GM21737 (cell line): ENCODE measurements around the gene MAP7D1.
"Not testable (repeated sequence)": the region's sequence is repeated elsewhere in the genome, so short reads cannot be mapped to it uniquely, and the experiment has no call there.

Experiments used
- ATAC-seq: cut with Tn5 transposase; IDR thresholded peaks from one replicate; pipeline ENCODE4 v1.9.1; 2021; ENCODE audit warnings: mild to moderate bottlenecking, moderate library complexity; ENCODE audit not compliant: unreplicated experiment

Gene MAP7D1

DNA sequence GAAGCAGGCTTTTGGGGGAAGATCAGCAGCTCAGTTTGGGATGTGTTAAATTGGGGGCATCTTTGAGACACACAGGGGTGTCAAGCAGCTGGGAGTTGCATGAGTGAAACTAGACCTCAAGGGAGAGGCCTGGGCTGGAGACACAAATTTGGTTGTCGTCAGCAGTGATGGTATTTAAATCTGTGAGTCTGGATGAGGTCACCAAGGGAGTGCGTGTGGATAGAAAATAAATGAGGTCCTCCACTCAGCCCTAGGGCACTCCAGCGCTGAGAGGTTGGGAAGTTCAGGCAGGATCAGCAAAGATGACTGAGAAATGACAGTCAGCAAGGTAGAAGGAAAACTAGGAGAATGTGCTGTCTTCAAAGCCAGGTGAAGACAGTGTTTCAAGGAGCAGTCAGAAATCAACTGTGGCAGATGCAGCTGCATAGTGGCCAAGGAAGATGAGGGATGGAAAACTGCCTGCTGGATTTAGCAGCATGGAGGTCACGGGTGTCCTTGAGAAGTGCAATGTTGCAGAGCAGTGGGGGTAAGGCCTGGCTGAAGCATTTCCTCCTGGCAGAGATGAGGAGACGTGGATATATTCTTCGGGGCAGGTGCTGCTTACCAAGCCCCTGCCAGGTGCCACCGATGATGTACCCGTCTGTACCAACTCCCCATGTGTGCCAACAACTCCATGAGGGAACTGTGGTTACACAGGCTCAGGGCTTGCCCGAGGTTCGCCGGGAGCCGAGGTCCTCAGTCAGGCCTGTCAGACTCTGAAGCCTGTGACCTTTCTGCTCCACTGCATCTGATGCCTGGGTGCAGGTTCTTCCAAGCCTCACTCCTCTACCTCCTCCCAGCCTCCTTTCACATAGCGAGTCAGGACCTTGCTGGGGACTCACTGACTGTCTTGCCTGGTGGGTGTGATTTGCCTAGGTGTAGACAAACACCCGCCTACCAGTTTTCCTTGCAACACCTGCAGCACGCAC, 11.3 kb downstream of the MAP7D1 start:
- no peak for ATAC-seq

DNA sequence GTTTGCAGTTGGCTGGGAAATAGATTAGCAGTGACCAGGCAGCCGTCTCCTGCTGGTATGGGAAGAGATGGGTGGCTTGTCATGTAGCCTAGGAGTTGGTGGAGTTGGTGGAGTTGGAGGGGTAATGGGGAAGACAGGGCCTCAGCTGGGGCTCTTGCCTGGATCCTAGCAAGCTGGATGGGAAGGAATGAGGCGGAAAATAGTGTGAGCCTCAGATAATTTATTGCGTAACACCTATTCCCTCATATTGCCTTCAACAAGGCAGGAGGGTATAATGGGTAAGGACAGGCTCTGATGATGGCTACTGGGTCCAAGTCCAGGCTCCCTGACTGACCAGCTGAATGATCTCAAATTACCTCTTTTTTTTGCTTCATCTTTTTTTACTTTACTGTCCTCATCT, 12.6 kb downstream of the MAP7D1 start:
- no peak for ATAC-seq

DNA sequence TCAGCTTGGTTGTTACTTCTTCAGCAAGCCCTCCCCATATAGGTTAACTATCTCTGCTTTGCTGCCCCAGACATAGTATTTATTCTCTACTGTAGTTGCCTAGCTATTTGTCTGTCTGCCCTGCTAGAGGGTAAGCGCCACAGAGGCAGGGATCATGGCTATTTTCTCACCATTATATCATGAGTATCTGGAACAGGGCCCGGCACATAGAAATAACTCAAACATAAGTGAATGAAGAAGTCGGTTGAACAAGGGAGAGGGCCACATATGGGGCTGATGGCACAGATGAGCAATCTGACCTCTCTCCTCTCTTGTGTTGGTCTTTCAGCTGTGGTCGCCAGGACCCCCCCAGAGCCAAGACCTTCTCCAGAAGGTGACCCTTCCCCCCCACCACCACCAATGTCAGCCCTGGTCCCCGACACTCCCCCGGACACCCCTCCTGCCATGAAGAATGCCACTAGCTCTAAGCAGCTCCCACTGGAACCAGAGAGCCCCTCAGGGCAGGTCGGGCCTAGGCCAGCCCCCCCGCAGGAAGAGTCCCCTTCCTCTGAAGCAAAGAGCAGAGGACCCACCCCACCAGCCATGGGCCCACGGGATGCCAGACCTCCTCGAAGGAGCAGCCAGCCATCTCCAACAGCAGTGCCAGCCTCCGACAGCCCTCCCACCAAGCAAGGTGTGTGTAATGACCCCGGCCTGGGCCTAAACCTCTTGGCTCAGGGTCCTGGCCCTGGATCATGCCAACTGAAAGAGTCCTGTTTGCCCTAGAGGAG, 14.9 kb downstream of the MAP7D1 start:
- ATAC-seq: no peak

DNA sequence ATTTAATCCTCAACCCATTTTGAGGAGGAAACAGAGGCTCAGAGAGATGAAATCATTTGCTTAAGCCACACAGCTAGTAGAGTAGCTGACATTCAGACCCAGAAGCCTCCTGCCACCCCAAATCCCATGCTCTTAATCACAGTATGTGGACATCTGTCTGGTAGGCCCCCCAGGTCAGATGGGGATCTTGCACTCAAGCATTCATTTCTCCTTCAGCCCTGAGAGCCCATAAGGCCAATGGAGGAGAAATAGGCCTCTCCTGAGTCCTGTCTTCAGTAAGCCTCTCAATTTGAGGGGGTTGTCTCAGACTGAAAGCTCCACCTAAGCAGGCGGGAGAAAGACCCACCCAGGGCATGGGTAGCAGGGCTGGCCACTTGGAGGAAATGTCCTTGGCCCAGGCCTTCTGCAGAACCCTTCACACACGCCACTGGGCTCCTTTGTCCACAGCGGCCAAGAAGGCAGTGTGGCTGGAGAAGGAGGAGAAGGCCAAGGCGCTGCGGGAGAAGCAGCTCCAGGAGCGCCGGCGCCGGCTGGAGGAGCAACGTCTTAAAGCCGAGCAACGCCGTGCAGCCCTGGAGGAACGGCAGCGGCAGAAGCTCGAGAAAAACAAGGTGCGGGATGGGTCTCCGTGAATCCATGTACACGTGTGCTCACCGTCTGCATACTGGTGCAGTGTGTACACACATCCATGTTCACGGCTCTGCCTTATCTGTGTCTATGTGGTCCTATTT, 16.2 kb downstream of the MAP7D1 start:
- ATAC-seq: no peak

DNA sequence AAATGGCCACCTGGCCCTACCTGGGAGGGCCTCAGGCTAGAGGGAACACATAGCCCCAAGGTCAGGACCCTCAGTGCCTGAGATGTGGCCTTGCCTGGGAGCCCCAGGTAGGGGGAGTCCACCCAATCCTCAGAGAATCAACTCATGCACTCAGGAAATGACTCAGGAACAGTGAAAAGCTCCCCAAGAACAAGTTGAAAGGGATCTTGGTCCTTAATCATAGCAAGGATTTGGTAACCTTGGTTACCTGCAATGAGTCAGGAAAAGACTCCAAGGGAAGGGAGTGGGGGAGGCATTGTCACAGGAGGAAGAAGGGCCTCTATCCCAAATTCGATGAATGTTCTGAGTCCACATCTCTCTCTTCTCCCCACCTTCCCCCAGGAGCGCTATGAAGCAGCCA, 17.0 kb downstream of the MAP7D1 start:
- no peak for ATAC-seq

DNA sequence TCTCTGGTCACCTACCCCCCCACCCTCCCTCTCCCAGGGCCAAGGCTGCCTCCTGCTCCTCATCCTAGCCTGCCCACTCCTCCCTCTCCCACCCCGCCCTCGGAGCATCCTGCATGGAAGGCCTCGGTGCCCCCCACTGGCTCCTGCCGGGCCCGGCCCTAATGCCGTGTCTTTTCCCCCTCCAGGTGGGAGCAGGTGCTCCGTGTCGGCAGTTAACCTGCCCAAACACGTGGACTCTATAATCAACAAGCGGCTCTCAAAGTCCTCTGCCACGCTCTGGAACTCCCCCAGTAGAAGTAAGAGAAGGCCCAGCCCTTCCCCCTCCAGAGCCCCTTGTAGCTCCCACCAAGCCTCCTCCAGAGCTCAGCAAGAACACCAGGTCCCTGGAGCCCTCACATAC, 18.8 kb downstream of the MAP7D1 start:
- ATAC-seq: no peak

DNA sequence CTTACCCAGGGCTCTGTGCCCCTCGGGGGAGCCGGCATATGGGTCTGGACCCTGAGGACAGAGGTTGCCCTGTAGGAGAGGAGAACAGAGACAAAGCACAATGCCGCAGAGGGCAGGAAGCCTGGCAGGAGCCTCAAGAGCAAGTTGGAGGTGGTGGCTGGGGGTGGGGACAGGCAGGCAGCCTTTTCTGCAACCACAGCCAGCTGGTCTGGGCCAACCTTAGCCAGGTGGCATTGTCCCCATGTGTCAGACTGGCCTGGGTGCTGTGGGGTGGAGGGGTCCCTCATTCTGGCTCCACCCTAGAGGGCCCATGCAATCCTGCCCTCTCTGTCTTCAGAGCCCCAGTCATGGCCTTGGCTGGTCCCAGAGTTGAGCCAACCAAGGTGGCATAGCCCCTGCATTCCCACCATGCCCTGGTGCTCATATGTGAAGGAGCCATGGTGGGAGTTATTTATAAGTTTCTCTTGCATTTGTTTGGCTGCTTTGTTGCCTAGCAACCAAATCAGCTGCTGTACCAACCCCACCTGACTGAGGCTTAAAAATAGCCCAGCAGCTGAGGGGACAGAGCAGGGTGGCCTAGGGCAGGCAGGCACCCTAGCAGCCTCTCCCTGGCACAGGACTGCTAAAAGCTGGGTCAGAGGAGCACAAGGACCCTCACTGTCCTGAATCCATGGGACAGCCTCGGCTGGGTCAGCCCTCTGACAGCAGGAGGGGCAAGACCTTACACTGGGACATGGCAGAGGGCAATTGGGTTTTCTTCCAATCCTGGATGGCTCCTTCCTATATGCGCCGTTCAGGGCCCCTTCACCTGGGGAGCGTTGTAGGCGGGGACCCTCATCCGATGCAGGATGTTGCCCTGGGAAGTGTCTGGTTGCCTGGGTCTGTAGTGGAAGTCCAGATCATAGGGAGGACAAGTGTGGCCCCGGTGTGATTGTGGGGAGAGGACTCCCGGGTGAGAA, 19.5 kb downstream of the MAP7D1 start:
- no peak for ATAC-seq

DNA sequence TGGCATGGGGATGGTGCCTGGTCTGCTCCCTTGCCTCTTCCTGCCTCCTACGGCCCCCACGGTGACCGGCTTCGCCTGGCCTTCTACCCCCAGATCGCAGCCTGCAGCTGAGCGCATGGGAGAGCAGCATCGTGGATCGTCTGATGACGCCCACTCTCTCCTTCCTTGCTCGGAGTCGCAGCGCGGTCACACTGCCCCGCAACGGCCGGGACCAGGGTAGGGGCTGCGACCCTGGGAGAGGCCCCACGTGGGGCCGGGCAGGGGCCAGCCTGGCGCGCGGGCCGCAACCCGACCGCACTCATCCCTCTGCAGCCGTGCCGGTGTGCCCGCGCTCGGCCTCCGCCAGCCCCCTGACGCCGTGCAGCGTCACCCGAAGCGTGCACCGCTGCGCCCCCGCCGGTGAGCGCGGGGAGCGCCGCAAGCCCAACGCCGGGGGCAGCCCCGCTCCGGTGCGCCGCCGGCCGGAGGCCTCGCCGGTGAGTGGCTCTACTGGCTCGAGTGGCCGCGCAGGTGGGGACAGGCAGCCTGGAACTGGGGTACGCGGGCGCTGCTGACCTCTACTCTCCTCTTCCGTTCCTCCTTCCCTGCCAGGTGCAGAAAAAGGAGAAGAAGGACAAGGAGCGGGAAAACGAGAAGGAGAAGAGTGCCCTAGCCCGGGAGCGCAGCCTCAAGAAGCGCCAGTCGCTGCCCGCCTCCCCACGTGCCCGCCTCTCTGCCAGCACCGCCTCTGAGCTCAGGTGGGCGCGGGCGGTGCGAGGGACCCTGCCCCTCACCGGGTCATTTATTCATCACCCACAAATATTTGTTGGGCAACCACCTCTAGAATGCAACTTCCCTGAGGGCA, 20.4 kb downstream of the MAP7D1 start:
- no peak for ATAC-seq

DNA sequence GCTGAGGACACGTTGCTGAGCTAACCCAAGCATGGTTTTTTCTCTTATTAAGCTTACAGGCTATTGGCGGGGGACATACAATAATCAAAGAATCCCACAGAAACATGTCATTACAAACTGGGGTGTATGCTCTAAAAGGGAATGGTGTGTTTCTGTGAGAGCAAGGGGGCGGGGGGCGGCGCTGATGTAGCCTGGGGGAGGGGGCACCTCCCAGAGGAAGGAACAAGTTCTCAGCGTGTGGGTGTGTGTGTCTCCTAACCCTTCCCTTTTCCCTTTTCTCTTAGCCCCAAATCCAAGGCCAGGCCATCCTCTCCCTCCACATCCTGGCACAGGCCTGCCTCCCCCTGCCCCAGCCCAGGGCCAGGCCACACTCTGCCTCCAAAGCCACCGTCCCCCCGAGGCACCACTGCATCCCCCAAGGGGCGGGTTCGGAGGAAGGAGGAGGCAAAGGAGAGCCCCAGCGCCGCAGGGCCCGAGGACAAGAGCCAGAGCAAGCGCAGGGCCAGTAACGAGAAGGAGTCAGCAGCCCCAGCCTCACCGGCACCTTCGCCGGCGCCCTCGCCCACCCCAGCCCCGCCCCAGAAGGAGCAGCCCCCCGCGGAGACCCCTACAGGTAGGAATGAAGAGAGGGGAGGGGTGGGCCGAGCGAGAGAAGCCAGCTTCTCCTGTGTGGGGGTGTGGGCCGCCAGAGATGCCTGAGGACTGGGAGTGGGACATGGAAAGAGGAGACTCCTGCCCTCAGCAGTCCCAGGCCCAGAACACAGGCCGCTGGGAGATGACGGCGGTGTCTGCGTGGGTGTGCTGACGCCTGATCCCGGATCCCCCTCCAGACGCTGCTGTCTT, 21.9 kb downstream of the MAP7D1 start:
- no peak for ATAC-seq

DNA sequence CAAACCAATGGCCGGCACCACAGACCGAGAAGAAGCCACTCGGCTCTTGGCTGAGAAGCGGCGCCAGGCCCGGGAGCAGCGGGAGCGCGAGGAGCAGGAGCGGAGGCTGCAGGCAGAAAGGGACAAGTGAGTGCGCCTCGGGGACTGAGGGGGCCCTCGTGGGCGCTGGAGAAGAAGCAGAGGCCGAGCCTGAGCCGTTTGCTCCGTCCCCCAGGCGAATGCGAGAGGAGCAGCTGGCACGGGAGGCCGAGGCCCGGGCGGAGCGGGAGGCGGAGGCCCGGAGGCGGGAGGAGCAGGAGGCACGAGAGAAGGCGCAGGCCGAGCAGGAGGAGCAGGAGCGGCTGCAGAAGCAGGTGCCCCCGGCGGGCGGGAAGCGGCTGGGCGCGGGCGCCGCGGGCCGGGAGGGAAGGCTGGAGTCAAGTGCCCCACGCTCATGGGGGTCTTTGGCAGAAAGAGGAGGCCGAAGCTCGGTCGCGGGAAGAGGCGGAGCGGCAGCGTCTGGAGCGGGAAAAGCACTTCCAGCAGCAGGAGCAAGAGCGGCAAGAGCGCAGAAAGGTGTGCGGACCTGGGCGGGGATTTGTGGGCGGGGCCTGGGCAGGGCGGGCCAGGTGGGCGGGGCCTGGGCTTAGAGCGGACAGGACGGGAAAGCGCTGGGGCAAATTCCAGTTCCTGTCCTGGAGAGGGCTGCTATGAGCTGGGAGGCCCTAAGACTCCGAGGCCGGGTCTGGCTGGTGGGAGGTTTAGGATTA, 22.7 kb downstream of the MAP7D1 start:
- ATAC-seq: no peak

DNA sequence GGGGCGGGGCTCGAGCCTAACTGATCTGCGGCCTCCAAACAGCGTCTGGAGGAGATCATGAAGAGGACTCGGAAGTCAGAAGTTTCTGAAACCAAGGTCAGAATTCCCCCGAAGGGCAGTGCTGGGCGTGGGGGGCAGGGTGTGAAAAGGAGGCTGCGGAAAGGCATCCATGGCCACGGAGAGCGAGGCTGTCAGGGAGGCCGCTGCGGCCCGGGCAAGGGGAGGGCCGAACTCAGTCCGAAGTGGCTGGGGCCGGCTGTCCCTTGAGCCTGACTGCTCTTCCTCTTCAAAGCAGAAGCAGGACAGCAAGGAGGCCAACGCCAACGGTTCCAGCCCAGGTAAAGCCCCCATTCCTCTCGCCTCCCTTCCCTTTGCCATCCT, 23.2 kb downstream of the MAP7D1 start:
- no peak for ATAC-seq

DNA sequence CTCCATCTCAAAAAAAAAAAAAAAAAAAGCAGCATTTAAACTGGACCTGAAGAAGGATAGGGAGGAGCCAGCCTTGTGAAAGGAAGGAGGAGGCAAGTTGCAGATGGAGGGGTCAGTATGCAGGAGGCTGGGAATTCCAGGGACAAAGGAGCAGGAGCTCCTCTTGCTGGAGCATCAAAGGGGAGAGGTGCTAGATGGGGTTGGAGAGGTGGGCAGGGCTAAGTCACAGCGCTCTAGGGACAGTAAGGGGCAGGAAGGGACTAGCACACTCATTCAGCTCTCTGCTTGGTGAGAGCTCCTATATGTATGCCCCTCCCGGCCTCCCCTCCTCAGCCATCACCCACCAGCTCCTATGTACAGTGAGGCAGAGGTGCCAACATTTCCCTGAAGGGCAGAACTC, 26.8 kb downstream of the MAP7D1 start:
- no peak for ATAC-seq

DNA sequence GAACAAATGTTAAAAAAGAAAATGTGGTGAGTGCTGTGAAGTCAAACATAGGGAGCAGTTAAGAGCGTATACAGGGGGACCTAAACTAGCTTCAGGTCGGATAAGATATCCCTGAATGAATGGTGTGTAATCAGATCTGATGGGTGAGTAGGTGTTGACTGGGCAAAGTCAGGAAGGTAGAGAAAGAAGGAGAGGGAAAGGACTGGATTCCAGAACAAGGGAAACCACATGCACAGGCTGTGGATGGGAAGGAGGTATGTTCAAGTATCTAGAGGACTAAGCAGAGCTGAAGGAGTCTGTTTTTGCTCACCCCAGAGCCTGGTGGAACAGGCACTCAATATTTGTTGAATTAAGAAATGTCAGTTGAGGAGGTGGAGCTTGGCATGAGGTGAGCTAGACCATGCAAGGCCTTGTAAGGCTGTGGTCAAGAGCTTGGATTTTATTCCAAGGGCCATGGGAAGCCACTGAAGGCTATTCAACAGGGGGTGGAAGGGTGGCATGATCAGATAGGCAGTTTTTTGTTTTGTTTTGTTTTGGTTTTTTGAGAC, 27.4 kb downstream of the MAP7D1 start:
- no peak for ATAC-seq

DNA sequence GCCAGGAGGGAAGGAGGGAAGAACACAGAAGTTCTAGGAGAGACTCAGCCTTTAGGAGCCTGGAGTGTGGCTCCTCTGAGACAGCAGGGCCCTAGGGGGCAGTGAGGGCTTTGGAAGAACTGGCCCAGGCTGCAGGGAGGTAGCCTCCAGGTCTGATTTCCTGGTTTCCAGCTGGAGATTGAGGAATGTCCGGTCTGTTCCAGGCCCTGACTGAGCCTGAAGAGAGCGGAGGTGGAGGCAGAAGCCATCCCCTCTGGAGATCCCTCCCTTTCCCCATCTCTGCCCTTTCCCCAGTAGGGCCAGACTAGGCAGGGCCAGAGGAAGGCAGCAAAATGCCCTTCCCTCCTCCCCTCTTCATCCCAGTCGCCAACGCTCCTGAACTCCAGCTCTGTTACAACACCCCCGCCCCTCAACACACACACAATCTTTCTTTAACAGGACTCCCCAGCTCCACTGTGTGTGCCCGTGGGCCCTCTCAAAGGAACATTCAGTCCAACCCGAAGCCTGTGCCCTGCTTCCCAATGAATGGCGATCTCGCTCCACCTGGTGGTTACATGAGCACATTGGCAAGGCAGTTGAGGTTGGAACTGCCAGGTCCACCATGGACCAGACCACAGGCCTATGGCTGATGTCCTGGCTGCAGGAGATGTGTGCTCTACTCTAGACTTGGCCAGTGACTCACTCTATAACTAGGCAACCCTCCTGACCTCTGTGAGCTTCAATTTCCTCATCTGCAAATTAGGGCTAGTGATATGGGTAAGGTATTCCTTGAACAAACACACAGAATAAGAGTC, 32.0 kb downstream of the MAP7D1 start:
- ATAC-seq: peak; percentile 65

DNA sequence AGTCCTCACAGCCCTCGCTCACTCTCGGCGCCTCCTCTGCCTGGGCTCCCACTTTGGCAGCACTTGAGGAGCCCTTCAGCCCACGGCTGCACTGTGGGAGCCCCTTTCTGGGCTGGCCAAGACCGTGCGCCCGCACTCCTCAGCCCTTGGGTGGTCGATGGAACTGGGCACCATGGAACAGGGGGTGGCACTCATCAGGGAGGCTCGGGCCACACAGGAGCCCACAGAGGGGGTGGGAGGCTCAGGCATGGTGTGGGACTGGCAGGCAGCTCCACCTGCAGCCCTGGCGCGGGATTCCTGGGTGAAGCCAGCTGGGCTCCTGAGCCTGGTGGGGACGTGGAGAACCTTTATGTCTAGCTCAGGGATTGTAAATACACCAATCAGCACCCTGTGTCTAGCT, 40.8 kb downstream of the MAP7D1 start:
- not testable (repeated sequence) for ATAC-seq

DNA sequence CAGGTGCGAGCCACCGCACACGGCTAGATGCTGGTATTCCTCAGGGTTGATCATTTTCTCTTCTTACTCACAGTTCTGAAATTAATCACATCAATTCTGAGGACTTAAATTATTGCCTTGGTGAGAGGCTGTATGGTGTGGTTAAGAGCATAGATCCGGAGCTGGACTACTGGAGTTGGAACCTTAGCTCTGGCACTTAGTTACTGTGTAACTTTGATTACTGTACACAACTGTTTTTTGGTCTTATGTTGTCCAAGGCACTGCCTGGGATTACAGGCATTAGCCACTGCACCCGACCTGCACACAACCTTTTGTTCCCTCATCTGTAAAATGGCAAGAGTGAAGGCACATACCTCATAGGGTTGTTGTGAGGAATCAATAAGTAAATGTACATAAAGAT, 42.7 kb downstream of the MAP7D1 start:
- ATAC-seq: no peak
